Measurements from ENCODE around the gene ATP5F1E.
A peak's percentile ranks its signal among the peaks of the same experiment; 100 is the strongest.

Gene ATP5F1E

GRCh38 chr20:58982406-58983114 is 49.6 kb downstream of the ATP5F1E start:
- no peak for DNase-seq (ENCODE audit: low read depth, low spot score)
- no peak for TF ChIP-seq CTCF (IDR thresholded peaks at IDR 0.05; ENCODE audit: low read depth, low read length)
- in situ Hi-C loops (cut with HindIII; ENCODE audit: low sequenced_read_pairs) = no loop called here
- peak overlapping the region; percentile 78 for H3K4me3 ChIP-seq (ENCODE audit: low read depth, low read length)

DNA sequence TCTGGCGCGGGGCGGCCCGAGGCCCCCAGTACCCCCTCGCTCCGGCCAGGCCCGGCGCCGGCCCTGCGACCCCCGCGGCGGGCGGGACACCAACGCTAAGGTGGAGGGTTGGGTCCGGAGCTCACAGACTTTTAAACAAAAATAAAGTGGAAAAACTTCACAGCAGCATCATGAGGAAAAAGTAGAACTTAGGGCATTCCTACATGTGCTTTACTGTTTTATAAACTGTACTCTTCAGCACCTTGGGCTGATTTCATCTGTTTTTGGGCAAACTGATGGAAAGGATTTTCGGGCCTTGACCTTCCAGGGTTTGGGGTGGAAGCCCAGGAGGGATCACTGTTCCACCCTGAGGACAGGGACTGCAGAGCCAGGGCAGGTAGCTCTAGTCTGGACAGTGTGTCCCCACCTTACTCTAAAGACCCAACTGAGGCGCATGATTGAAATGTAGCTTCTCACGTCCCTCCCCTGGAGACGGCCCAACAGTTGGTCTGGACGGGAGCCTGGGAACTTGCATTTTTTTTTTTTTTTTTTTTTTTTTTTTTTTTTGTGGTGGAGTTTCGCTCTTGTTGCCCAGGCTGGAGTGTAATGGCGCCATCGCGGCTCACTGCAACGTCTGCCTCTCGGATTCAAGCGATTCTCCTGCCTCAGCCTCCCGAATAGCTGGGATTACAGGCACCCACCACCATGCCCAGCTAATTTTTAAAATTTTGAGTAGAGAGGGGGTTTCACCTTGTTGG is 50.3 kb downstream of the ATP5F1E start:
- no peak for TF ChIP-seq CTCF (IDR thresholded peaks at IDR 0.05; ENCODE audit: low read depth, low read length)
- peak; percentile 21 for DNase-seq (ENCODE audit: low read depth, low spot score)
- in situ Hi-C loops (cut with HindIII; ENCODE audit: low sequenced_read_pairs) = no loop called here
- H3K4me3 ChIP-seq (ENCODE audit: low read depth, low read length) = peak overlapping the region; percentile 78

GRCh38 chr20:58980711-58981627 is 51.2 kb downstream of the ATP5F1E start, which contains the start of gene NELFCD:
Gene NELFCD (plus strand): TSS chr20:58981256. CDS start chr20:58981310, 54 bp downstream.
- peak within 1 kb of the TSS; percentile 78 for H3K4me3 ChIP-seq (ENCODE audit: low read depth, low read length)
- in situ Hi-C loops (cut with HindIII; ENCODE audit: low sequenced_read_pairs) = no loop called here
- DNase-seq (ENCODE audit: low read depth, low spot score) = peak; percentile 74
- no peak for TF ChIP-seq CTCF (IDR thresholded peaks at IDR 0.05; ENCODE audit: low read depth, low read length)

GRCh38 chr20:58978351-58979190 is 53.6 kb downstream of the ATP5F1E start:
- in situ Hi-C loops (cut with HindIII; ENCODE audit: low sequenced_read_pairs) = no loop called here
- TF ChIP-seq CTCF (IDR thresholded peaks at IDR 0.05; ENCODE audit: low read depth, low read length) = no peak
- no peak overlapping the region for H3K4me3 ChIP-seq (ENCODE audit: low read depth, low read length)
- no peak for DNase-seq (ENCODE audit: low read depth, low spot score)

DNA sequence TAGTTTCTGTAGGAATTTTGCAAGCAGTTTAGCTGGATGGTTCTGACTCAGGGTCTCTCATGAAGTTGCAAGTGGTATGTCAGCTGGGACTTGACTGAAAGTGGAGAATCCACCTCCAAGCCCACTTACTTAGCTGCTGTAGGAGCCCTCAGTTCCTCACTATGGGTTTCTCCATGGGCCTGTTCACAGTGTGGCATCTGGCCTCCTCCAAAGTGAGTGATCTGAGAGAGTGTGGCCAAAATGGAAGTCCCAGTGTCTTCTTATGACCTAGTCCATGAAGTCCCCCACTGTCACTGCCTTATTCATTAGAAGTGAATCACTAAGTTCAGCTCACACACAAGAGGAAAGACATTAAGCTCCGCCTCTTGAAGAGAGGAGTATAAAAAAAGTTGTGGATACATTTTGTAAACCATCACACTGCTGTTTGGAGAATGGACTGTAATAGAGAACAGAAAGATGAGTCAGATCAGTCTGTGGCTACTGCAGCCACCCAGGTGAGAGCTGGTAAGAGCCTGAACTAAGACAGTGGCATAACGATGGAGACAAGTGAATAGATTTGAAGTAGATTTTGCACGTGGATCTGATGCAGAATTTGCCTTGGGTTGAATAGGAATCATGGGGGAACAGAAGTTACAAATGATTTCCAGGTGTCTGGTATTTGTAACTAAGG is 55.9 kb downstream of the ATP5F1E start:
- no peak for DNase-seq (ENCODE audit: low read depth, low spot score)
- in situ Hi-C loops (cut with HindIII; ENCODE audit: low sequenced_read_pairs) = no loop called here
- H3K4me3 ChIP-seq (ENCODE audit: low read depth, low read length) = no peak overlapping the region
- TF ChIP-seq CTCF (IDR thresholded peaks at IDR 0.05; ENCODE audit: low read depth, low read length) = no peak
